Testis (tissue), 3 donors: ENCODE results near the gene NAP1L4. TPM values are rescaled to one million over a fixed set of nuclear protein-coding genes. Genes with fewer than 3 reads are reported as not detected.

Experiments
- DNase-seq: peaks from one replicate; pipeline ENCODE4 v3.0.0-alpha.2; 2019
- H3K27ac ChIP-seq, 2 donors: fragments of 200-600 bp; sonication (generic); one replicate each; pipeline ENCODE4 v1.5.1; 2019
- H3K27me3 ChIP-seq: fragments of 200-600 bp; sonication (generic); one replicate; pipeline ENCODE4 v1.5.1; 2019
- H3K36me3 ChIP-seq: fragments of 200-600 bp; sonication (generic); one replicate; pipeline ENCODE4 v1.5.1; 2017; ENCODE audit warnings: low read depth; ENCODE audit errors: missing control alignments
- H3K4me1 ChIP-seq: fragments of 200-600 bp; sonication (generic); one replicate; pipeline ENCODE4 v1.5.1; 2019
- H3K4me3 ChIP-seq, 2 donors: fragments of 200-600 bp; sonication (generic); one replicate each; pipeline ENCODE4 v1.5.1; 2017 to 2019
- H3K9me3 ChIP-seq: fragments of 200-600 bp; sonication (generic); one replicate; pipeline ENCODE4 v1.5.1; 2017
- POLR2A ChIP-seq: fragments of 450-650 bp; IDR thresholded peaks from one replicate; pipeline ENCODE4 v1.6.1; 2017; ENCODE audit warnings: antibody characterized with exemption, mild to moderate bottlenecking, moderate library complexity
- WGBS, 2 donors: methylation state at CpG; one replicate each; pipeline ENCODE4 v1.1.5; 2018; 5-methylcytosine and 5-hydroxymethylcytosine counted together
- intact Hi-C: fragments of 100-400 bp; cut with DNase I; formaldehyde crosslinking; loops from one replicate; pipeline ENCODE4 v1.15.1; 2023; ENCODE audit warnings: low total_unique reads
- polyA plus RNA-seq: library from polyadenylated mRNA; stranded (reverse); fragments of 350-450 nt; fragmentation: Illumina TruSeq; extraction: RNeasy Lipid Tissue Mini Kit (QIAGEN cat#74804); gene quantifications from one replicate; pipeline ENCODE4 v1.2.3, GENCODE V29; 2014; ENCODE audit warnings: low read depth, low replicate concordance; ENCODE audit not compliant: insufficient read depth
- total RNA-seq, 2 donors: library from RNA; depleted of rRNA; stranded (reverse); fragments of >200 nt; gene quantifications; one replicate each; pipeline ENCODE4 v1.2.3, GENCODE V29; 2016
- TF ChIP-seq, protein P1 (sequence below), 3 experiments: fragments of 450-650 bp in 2 of 3; fragments of 200-600 bp in 1 of 3; sonication (generic) in 1 of 3; IDR thresholded peaks; one replicate each; pipeline ENCODE4 v1.5.1; 2016 to 2019; ENCODE audit warnings: antibody characterized with exemption in 3 of 3, mild to moderate bottlenecking in 2 of 3, moderate library complexity in 1 of 3

Gene NAP1L4
- total and polyA plus RNA-seq, 3 donors from 2014 or later, result 165 to 208 (median 206) TPM

DNA sequence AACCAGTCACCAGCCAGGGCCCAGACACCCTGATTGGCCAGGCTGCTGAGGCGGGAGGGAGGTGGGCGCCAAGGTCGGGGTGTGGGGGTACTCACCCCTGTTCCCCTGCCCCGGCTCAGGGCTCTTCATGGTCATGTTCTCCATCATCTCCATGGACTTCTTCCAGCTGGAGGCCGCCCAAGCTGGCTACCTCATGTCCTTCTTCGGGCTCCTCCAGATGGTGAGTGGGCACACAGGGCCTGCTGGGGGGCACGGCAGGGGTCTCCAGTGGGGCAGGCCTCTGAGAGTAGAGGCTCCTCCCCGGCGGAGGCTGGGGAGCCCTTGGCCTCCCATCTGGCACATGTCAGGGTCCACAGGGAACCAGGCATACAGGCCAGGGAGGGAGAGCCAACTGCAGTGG lies 72.9 kb downstream of the NAP1L4 start:
- no peak for DNase-seq
- WGBS, 2 donors, result 81 to 86% methylated on average over 6 to 9 of the region's 9 CpGs
- no peaks in the 10 kb centered on the region for H3K27me3 ChIP-seq

GRCh38 chr11:2917842-2918490 lies 74.2 kb downstream of the NAP1L4 start:
- H3K9me3 ChIP-seq, result no peaks in the 10 kb centered on the region
- TF ChIP-seq, protein P1, sequence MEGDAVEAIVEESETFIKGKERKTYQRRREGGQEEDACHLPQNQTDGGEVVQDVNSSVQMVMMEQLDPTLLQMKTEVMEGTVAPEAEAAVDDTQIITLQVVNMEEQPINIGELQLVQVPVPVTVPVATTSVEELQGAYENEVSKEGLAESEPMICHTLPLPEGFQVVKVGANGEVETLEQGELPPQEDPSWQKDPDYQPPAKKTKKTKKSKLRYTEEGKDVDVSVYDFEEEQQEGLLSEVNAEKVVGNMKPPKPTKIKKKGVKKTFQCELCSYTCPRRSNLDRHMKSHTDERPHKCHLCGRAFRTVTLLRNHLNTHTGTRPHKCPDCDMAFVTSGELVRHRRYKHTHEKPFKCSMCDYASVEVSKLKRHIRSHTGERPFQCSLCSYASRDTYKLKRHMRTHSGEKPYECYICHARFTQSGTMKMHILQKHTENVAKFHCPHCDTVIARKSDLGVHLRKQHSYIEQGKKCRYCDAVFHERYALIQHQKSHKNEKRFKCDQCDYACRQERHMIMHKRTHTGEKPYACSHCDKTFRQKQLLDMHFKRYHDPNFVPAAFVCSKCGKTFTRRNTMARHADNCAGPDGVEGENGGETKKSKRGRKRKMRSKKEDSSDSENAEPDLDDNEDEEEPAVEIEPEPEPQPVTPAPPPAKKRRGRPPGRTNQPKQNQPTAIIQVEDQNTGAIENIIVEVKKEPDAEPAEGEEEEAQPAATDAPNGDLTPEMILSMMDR (IDR thresholded peaks at IDR 0.05), result no peak
- TF ChIP-seq POLR2A, result no peak
- no peak overlapping the region for H3K4me3 ChIP-seq
- H3K27ac ChIP-seq, result no peak overlapping the region
- intact Hi-C loops, result no loop called here
- DNase-seq, result no peak
- WGBS, 2 donors, result 88% methylated on average over 20 to 23 of the region's 25 CpGs
- H3K36me3 ChIP-seq, result no peaks in the 10 kb centered on the region
- no peaks in the 10 kb centered on the region for H3K4me1 ChIP-seq
- no peaks in the 10 kb centered on the region for H3K27me3 ChIP-seq

More for the DNA sequence above, 72.9 kb downstream of the NAP1L4 start:
- H3K4me1 ChIP-seq, result no peaks in the 10 kb centered on the region
- no peaks in the 10 kb centered on the region for H3K36me3 ChIP-seq
- no peak for TF ChIP-seq POLR2A
- TF ChIP-seq, protein P1 (IDR thresholded peaks at IDR 0.05), result no peak
- no peaks in the 10 kb centered on the region for H3K9me3 ChIP-seq
- H3K4me3 ChIP-seq, result no peak overlapping the region
- H3K27ac ChIP-seq, result no peak overlapping the region
- intact Hi-C loops, result no loop called here

GRCh38 chr11:2916892-2917645 lies 75.1 kb downstream of the NAP1L4 start:
- no peaks in the 10 kb centered on the region for H3K4me1 ChIP-seq
- intact Hi-C loops, result no loop called here
- no peaks in the 10 kb centered on the region for H3K36me3 ChIP-seq
- H3K27me3 ChIP-seq, result no peaks in the 10 kb centered on the region
- H3K4me3 ChIP-seq, result no peak overlapping the region
- H3K27ac ChIP-seq, result no peak overlapping the region
- DNase-seq, result no peak
- TF ChIP-seq, protein P1 (IDR thresholded peaks at IDR 0.05), result no peak
- H3K9me3 ChIP-seq, result no peaks in the 10 kb centered on the region
- 89 to 95% methylated on average over 14 to 15 of the region's 16 CpGs for WGBS, 2 donors

DNA sequence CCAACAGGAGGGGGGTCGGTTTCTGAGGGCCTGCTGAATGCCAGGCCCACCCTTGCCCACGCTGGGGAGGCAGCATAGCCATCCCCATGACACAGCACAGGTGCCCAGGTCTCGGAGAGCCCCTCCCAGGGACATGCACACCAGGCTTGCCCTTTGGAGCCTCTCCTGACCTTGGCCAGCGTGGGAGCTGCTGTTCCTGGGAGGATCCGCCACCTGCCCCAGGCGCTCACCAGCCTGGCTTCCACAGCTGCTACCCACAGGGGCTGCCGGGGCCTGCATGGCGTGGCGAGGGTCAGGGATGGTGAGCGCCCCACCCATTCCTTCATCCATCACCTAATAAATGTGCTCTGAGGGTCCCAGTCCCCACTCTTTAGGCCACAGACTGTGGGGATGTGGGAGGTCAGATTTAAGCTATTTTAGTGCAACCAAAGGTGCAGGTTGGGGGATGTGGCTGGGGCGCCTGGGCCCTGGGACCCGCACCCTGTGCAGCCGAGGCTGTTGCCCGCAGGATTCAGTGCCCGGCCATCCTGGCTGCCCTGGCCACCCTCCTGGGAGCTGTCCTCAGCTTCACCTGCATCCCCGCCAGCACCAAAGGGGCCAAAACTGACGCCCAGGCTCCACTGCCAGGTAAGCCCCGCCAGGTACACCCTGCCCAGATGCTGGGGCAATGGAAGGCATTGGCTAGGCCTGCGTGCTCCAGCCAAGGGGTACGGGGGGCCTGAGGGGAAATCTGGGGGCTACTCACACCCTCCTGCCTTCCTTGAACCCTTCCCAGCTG lies 75.8 kb downstream of the NAP1L4 start:
- no peak overlapping the region for H3K4me3 ChIP-seq
- no peaks in the 10 kb centered on the region for H3K36me3 ChIP-seq
- TF ChIP-seq, protein P1 (IDR thresholded peaks at IDR 0.05), result no peak
- TF ChIP-seq POLR2A, result no peak
- no peaks in the 10 kb centered on the region for H3K27me3 ChIP-seq
- intact Hi-C loops, result no loop called here
- H3K4me1 ChIP-seq, result no peaks in the 10 kb centered on the region
- H3K9me3 ChIP-seq, result no peaks in the 10 kb centered on the region
- no peak overlapping the region for H3K27ac ChIP-seq
- WGBS, 2 donors, result 71 to 89% methylated on average over 5 to 19 of the region's 20 CpGs
- no peak for DNase-seq
